Measurements from ENCODE around the gene ATP1A4. TPM values are rescaled to one million over a fixed set of nuclear protein-coding genes. Genes with fewer than 3 reads are reported as not detected.

ATP1A4 gene
- total RNA-seq, 3 donors from 2014 or later: not detected

DNA sequence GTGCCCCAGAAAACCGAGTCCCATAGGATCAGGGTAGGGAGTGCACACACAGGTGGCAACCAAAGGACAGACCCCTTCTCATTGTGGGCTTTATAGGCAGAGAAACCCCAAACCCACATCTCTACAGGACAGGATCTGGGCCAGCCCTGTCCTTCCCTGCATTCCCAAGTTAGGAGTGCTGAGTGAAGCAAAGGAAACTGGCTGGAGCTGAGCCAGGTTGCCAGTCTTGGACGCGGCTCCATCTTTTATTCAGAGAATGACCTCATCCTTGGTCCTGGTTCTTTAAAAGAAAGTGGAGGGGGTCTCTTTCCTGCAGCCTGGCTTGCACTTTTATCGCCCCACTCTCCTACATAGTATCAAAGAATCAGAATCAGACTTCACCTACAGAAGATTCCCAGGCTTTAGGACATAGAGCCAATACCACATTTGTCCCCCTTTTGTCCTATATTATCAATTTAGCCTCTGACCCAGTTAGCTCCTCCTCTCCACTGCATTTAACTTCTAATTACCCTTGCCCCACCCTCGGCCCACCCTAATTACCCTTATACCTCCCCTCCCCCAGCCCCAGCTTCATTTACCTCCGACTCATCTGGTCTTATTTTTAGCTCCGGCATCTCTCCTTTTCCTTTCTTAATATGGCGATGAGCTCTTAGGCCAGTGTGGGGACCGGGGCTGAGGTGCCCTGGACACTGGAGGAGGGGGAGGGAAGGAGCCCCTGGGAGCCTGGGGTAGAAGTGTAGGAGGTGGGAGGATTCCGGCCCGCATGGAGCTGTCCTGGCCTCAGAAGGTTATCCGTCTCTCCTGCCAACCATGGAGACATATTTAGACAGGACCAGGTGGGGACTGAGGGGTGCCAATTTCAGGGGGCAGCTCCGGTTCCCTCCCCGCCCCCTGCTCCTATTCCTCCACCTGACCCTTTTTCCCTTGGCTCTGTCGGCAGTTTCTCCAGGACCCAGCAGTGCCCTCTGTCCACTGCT, 38.5 kb downstream of the ATP1A4 start, which contains the start of gene CASQ1:
Gene CASQ1, plus strand, starts transcription at position 927 of the 977 bp plus-strand sequence. CDS start 177 bp downstream, outside the sequence.
- no peaks in the 10 kb centered on the region for H3K4me1 Mint-ChIP-seq (ENCODE audit: low read depth)
- ATAC-seq: no peak

DNA sequence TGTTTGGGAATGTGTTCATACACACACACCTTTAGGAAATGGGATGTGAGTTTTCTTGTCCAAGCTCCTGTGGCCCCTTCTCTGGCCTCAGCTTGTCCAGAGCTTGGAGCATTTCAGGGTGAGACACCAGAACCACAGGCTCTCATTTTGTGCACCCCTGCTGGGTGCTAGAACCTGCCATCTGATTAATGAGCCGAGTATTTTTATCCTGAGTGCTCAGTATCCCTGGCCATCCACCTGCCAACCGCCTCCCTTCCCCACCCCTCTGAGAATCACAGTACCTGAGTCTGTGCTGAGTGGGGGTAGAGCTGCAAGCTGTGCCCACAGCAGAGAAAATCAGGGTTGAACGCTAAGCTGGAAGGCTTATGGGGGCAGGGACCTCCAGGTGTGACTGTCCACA, 40.4 kb downstream of the ATP1A4 start:
- Mint-ChIP-seq H3K9me3 (no peaks in the 10 kb centered on the region), H3K27me3 (ENCODE audit: low read depth) (no peaks in the 10 kb centered on the region), H3K4me3 (no peak overlapping the region), H3K36me3 (ENCODE audit: insufficient read depth) (no peaks in the 10 kb centered on the region), H3K4me1 (ENCODE audit: low read depth) (no peaks in the 10 kb centered on the region)
- ATAC-seq: no peak
- DNase-seq: no peak

More for the DNA sequence above, 38.5 kb downstream of the ATP1A4 start, which contains the start of gene CASQ1:
- no peaks in the 10 kb centered on the region for H3K9me3 Mint-ChIP-seq
- H3K36me3 Mint-ChIP-seq (ENCODE audit: insufficient read depth): no peaks in the 10 kb centered on the region
- no peak for DNase-seq
- peaks cover 6% of the 10 kb centered on the region for H3K27me3 Mint-ChIP-seq (ENCODE audit: low read depth)
- no peak within 1 kb of the TSS for H3K4me3 Mint-ChIP-seq

DNA sequence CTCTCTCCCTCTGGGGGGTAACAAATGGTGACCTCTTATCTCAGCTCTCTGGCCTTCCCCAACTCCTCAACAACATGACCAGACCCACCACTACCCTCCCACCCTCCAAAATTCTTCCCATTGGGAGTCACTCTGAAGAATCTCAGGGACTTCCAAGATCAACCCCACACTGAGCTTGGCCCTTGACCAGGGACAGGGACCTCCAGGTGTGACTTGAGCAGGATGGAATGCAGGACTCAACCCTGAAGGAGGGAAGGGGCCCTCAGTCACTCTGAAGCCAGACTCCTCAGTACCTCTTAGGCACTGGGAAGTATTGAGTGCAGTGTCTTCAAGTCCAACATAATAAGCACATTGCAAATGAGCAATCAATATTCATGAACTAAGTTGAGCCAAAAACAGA, 40.8 kb downstream of the ATP1A4 start:
- Mint-ChIP-seq H3K27me3 (ENCODE audit: low read depth) (no peaks in the 10 kb centered on the region), H3K36me3 (ENCODE audit: insufficient read depth) (no peaks in the 10 kb centered on the region), H3K4me1 (ENCODE audit: low read depth) (no peaks in the 10 kb centered on the region), H3K9me3 (no peaks in the 10 kb centered on the region), H3K4me3 (no peak overlapping the region)
- ATAC-seq (no peak), DNase-seq (no peak)

DNA sequence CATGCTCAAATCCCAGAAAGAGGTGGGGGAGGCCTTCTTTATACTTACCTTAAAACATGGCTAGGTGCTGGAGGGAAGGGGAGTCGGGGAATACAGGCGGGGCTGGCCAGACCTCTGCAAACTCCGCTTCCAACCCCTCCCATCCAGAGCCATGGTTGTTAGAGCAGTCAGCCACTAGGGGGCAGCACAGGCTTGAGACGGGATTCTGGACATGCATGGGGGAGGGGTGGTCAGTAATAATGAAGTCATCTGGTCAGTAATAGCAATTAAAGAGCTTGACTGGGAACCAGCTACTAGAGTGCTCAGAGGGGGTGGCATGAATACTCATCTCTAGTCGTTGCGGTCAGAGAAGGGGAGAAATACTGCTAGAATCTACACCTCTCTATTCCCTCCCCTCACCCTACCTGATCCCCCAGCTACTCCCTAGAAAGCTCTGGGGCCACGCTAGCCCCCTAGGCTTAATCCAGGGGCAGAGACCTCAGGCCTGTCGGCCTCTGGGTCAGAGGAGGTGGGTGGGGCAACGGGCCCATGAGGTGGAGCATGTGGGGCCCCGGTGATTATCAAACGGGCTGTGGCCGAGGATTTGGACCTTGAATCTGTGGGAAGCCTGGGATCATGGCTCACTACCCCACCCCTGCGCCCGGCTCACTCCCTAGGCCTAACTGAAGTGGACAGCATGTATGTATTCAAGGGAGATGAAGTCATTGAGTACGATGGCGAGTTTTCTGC, 41.9 kb downstream of the ATP1A4 start:
- peak; percentile 84 to 89 for ATAC-seq
- Mint-ChIP-seq H3K9me3 (no peaks in the 10 kb centered on the region), H3K36me3 (ENCODE audit: insufficient read depth) (no peaks in the 10 kb centered on the region), H3K4me3 (no peak overlapping the region), H3K27me3 (ENCODE audit: low read depth) (no peaks in the 10 kb centered on the region), H3K4me1 (ENCODE audit: low read depth) (no peaks in the 10 kb centered on the region)
- DNase-seq: peak; percentile 81

DNA sequence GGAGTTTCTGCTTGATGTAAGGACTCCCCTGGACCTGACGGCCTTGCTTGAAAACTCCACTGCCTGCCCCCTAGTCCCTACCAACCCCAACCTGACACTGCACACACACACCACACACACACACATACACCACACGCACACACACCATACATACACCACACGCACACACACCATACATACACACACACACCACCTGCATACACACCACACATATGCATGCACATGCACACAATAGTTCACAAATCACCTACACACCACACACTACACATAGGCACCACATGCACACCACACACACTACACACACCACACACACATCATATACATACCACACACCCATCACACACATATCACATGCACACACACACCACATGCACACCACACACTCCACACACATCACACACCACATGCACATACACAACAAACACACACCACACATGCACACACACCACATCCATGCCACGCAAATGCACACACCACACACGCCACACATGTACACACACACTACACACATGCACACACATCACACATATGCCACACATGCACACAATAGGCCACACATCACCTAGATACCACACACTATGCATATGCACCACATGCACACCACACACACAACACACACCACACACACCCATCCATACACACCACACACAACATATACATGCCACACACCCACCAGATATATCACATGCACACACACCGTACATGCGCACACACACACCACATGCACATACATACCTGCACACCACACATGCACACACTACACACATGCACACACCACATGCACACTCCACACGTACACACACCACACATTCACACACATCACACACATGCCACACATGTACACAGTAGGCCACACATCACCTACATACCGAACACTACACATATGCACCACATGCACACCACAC, 42.7 kb downstream of the ATP1A4 start:
- Mint-ChIP-seq H3K27me3 (ENCODE audit: low read depth) (no peaks in the 10 kb centered on the region), H3K4me1 (ENCODE audit: low read depth) (no peaks in the 10 kb centered on the region), H3K36me3 (ENCODE audit: insufficient read depth) (no peaks in the 10 kb centered on the region), H3K9me3 (no peaks in the 10 kb centered on the region), H3K4me3 (no peak overlapping the region)
- no peak for DNase-seq
- ATAC-seq: no peak

DNA sequence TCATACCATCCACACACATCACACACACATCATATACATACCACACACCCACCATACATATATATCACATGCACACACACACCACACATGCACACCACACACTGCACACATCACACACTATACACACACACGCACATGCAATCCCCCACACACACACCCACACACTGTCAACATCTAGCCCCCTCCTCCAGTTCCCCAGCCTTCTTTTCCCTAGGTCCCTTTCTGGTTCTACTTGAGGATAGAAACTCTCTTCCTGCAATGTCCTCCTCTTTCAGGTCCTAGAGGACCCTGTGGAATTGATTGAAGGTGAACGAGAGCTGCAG, 43.3 kb downstream of the ATP1A4 start:
- Mint-ChIP-seq H3K36me3 (ENCODE audit: insufficient read depth) (no peaks in the 10 kb centered on the region), H3K4me1 (ENCODE audit: low read depth) (no peaks in the 10 kb centered on the region), H3K4me3 (no peak overlapping the region), H3K27me3 (ENCODE audit: low read depth) (no peaks in the 10 kb centered on the region), H3K9me3 (no peaks in the 10 kb centered on the region)
- DNase-seq (no peak), ATAC-seq (no peak)

DNA sequence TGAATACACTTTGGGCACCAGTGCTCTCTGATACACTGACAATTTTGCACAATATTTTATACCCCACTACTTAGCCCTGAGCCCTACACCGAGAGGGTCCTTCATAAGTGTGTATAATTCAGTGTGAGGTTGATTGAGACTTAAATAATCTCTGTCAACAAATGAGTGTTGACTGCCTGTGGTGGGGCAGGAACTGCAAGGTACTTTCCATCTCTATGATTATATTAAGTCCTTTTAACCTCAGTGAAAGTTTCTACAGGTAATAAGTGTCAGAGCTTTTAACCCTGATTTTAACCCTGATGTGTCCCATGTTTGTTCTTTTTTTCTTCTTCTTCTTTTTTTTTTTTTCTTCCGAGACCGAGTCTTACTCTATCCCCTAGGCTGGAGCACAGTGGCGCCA, 44.7 kb downstream of the ATP1A4 start:
- H3K4me1 Mint-ChIP-seq (ENCODE audit: low read depth): no peaks in the 10 kb centered on the region
- H3K27me3 Mint-ChIP-seq (ENCODE audit: low read depth): no peaks in the 10 kb centered on the region
- no peak for DNase-seq
- H3K36me3 Mint-ChIP-seq (ENCODE audit: insufficient read depth): no peaks in the 10 kb centered on the region
- H3K9me3 Mint-ChIP-seq: no peaks in the 10 kb centered on the region
- no peak for ATAC-seq
- no peak overlapping the region for H3K4me3 Mint-ChIP-seq

DNA sequence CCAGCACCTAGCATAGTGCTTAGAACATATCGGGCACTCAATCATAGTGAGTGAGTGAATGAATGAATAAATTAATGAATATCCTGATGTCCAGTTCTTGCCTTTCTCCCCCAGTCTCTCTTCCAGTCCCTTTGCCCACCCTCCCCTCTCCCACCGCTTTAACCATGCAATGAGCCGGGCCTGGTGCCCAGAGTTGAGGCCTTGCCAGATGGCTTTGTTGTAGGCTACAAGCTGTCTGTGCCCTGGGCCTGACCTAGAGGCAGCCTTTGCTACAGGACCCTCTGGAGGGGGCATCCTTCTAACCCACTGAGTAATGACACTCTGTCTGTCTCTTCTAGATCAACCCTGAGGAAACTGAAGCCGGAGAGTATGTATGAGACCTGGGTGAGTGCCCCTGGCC, 45.8 kb downstream of the ATP1A4 start:
- Mint-ChIP-seq H3K4me3 (no peak overlapping the region), H3K36me3 (ENCODE audit: insufficient read depth) (no peaks in the 10 kb centered on the region), H3K9me3 (no peaks in the 10 kb centered on the region), H3K4me1 (ENCODE audit: low read depth) (no peaks in the 10 kb centered on the region), H3K27me3 (ENCODE audit: low read depth) (no peaks in the 10 kb centered on the region)
- ATAC-seq: no peak
- no peak for DNase-seq

DNA sequence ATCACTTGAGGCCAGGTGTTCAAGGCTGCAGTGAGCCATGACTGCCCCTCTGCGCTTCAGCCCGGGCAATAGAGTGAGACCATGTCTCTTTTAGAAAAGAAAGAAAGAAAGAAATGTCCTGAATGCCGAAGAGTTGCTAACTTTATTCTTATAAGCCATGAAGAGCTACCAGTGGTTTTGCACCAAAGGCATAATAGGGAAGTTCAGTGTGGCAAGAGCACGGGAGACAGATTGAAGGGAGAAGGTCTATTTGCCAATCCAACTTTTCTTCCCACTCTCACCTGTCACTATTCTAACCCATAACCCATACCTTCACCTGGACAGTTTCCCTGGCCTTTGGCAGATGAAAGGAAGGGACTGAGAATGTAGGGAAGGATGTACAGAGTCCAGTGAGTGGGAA, 49.4 kb downstream of the ATP1A4 start:
- ATAC-seq: no peak
- Mint-ChIP-seq H3K27me3 (ENCODE audit: low read depth) (no peaks in the 10 kb centered on the region), H3K4me3 (no peak overlapping the region)

DNA sequence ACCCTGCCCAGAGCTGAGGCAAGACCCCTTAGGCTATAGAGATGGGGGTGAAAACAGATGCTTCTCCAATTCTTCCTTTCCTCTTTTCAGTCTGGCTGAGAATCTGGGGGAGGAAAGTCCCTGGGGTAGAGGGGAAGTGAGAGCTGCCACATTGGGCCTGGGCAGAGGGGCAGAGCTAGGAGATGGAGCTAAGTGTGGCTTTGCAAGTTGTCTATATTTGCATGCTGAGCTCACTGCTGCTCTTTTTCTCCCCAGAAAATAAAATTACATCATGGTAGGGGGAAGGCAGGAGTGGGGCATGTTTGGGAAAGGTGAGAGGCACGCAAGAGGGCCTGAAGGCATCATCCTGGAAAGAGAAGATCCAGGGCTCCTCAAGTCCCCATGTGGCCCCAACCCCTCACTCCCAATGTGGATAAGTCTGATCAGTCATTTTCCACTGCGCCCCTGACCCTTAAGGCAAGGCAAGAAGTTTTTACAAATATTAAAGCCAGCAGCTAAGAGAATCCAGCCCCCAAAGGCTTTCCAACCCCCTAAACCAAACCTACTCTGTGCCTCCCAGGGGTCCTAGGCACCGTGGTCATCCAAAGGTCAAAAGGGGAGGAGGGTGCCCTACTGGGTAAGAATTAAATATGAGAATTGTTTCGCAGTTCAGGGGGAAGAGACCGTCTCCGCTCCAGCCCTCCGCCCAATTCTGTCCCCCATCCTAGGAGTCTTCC, 53.3 kb downstream of the ATP1A4 start:
- Mint-ChIP-seq H3K9me3 (no peaks in the 10 kb centered on the region), H3K27me3 (ENCODE audit: low read depth) (no peaks in the 10 kb centered on the region), H3K4me3 (peak overlapping the region; percentile 87), H3K4me1 (ENCODE audit: low read depth) (peaks cover 36% of the 10 kb centered on the region), H3K36me3 (ENCODE audit: insufficient read depth) (peaks cover 9% of the 10 kb centered on the region)
- ATAC-seq: no peak
- DNase-seq: no peak

More for the DNA sequence above, 49.4 kb downstream of the ATP1A4 start:
- H3K36me3 Mint-ChIP-seq (ENCODE audit: insufficient read depth): no peaks in the 10 kb centered on the region
- no peak for DNase-seq
- peaks cover 10% of the 10 kb centered on the region for H3K4me1 Mint-ChIP-seq (ENCODE audit: low read depth)
- H3K9me3 Mint-ChIP-seq: no peaks in the 10 kb centered on the region

DNA sequence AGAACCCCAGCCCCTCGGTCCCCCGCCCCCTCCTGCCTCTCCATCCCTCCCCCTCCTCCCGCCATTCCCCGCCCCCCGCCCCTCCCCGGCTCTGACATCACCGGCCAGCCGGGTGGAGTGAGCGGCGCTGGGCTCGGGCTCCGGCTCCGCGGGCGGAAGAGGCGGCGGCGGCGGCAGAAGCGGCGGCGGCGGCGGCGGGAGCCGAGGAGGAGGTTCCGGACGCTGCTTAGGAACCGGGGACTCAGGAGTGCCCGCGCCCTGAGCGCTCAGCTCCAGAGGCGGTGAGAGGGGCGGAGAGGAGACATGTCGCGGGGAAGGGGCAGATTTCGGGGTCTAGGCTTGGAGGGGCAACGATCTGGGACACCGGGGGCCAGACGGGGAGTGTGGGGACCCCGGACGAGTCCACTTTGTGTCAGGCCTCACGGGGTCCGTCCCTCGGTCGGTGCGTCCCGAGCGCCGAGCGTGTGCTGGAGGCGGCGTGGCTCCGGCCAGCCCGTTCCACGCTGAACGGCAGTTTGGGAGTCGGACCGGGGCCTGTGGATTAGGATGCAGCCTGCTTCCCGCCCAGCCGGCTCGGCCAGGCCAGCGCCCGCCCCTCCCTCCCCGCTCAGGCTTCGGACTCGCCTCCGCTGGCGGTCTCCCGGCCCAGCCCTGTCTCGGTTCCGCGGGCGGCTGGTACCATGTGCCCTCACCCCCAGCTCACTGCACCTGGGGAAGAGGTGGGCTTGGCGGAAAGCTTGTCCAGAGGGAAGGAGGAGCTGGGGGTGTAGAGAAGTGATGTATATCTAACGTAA, 54.0 kb downstream of the ATP1A4 start, which contains the start of gene PEA15:
Gene PEA15, plus strand, starts transcription at position 143 of the 794 bp plus-strand sequence. CDS start 6,161 bp downstream, outside the sequence.
- peaks cover 15% of the 10 kb centered on the region for H3K36me3 Mint-ChIP-seq (ENCODE audit: insufficient read depth)
- no peaks in the 10 kb centered on the region for H3K9me3 Mint-ChIP-seq
- no peaks in the 10 kb centered on the region for H3K27me3 Mint-ChIP-seq (ENCODE audit: low read depth)
- ATAC-seq (peak; percentile 86 to 89), DNase-seq (peak; percentile 67)
- H3K4me3 Mint-ChIP-seq: peak within 1 kb of the TSS; percentile 87
- H3K4me1 Mint-ChIP-seq (ENCODE audit: low read depth): peaks cover 43% of the 10 kb centered on the region

DNA sequence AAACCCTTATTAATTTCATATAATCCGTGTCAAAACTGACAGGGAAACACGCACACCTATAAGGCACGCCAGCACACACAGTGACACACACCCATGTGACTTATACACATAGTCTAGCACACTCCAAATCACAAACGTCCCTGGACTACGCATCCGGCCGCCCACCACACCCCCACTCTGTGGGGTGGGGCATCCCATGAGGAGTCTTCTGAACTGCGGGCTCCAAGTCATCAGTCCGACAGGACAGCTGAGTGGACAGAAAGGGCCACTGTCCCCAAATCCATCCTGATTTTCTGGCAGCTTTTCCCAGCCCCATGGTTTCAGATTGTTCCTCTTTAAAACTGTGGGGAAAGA, 54.6 kb downstream of the ATP1A4 start:
- Mint-ChIP-seq H3K4me1 (ENCODE audit: low read depth) (peaks cover 43% of the 10 kb centered on the region), H3K9me3 (no peaks in the 10 kb centered on the region), H3K4me3 (peak overlapping the region; percentile 87), H3K36me3 (ENCODE audit: insufficient read depth) (peaks cover 17% of the 10 kb centered on the region), H3K27me3 (ENCODE audit: low read depth) (no peaks in the 10 kb centered on the region)
- peak; percentile 57 for DNase-seq
- peak; percentile 75 to 76 for ATAC-seq
